Suprapubic skin (tissue), 4 donors: ENCODE measurements around the gene MRPS18A. TPM values are rescaled to one million over a fixed set of nuclear protein-coding genes. Genes with fewer than 3 reads are reported as not detected.

ENCODE experiments used
- DNase-seq, 2 donors: peaks; one replicate each; pipeline ENCODE4 v3.0.0-alpha.2; 2019; ENCODE audit warnings: low spot score in 2 of 2
- H3K27ac ChIP-seq: fragments of 200-600 bp; sonication (generic); one replicate; pipeline ENCODE4 v1.5.1; 2019
- H3K27me3 ChIP-seq: fragments of 200-600 bp; sonication (generic); one replicate; pipeline ENCODE4 v1.5.1; 2019
- H3K36me3 ChIP-seq: fragments of 200-600 bp; sonication (generic); one replicate; pipeline ENCODE4 v1.5.1; 2019
- H3K4me1 ChIP-seq: fragments of 200-600 bp; sonication (generic); one replicate; pipeline ENCODE4 v1.5.1; 2019
- H3K4me3 ChIP-seq: fragments of 200-600 bp; sonication (generic); one replicate; pipeline ENCODE4 v1.5.1; 2019; ENCODE audit warnings: mild to moderate bottlenecking
- H3K9me3 ChIP-seq: fragments of 200-600 bp; sonication (generic); one replicate; pipeline ENCODE4 v1.5.1; 2019
- CTCF ChIP-seq, 2 donors: fragments of 200-600 bp in 1 of 2; fragments of 450-650 bp in 1 of 2; sonication (generic) in 1 of 2; IDR thresholded peaks; one replicate each; pipeline ENCODE4 v1.5.1; 2016 to 2019; ENCODE audit warnings: antibody characterized with exemption in 2 of 2, mild to moderate bottlenecking in 1 of 2, moderate library complexity in 1 of 2
- EP300 ChIP-seq: sonication (generic); formaldehyde crosslinking; IDR thresholded peaks from one replicate; pipeline ENCODE4 v1.6.1; 2017; ENCODE audit warnings: antibody characterized with exemption
- POLR2A ChIP-seq, 2 donors: fragments of 450-650 bp; IDR thresholded peaks; one replicate each; pipeline ENCODE4 v1.6.1; 2017; ENCODE audit warnings: antibody characterized with exemption in 2 of 2, mild to moderate bottlenecking in 2 of 2, moderate library complexity in 2 of 2
- POLR2AphosphoS5 ChIP-seq, 3 donors: sonication (generic); formaldehyde crosslinking; IDR thresholded peaks; one replicate each; pipeline ENCODE4 v1.6.1; 2017; ENCODE audit warnings: antibody characterized with exemption in 3 of 3
- WGBS: methylation state at CpG from one replicate; pipeline ENCODE4 v1.1.5; 2018; 5-methylcytosine and 5-hydroxymethylcytosine counted together
- total RNA-seq, 4 donors: library from RNA; depleted of rRNA; stranded (reverse); fragments of >200 nt; gene quantifications; one replicate each; pipeline ENCODE4 v1.1.0, GENCODE V29; 2016

The MRPS18A gene
- total RNA-seq = 10 to 100 TPM; 43.6 to 59.0 (median 48.6) TPM

- DNase-seq = peak; percentile 89 to 91
- WGBS = 1% methylated on average over 33 of the region's 43 CpGs
- Histone ChIP-seq H3K27me3 (peaks cover 12% of the 10 kb centered on the region), H3K4me3 (peak within 1 kb of the TSS; percentile 90), H3K9me3 (no peaks in the 10 kb centered on the region), H3K27ac (peak within 1 kb of the TSS; percentile 76), H3K4me1 (peaks cover 20% of the 10 kb centered on the region), H3K36me3 (no peaks in the 10 kb centered on the region)
- TF ChIP-seq POLR2AphosphoS5 (IDR thresholded peaks at IDR 0.05) (peak in 1 of 3 donors; percentile 21), CTCF (IDR thresholded peaks at IDR 0.05) (no peak), POLR2A (IDR thresholded peaks at IDR 0.05) (peak in 1 of 2 donors; percentile 35), EP300 (no peak)
Measured at GRCh38 chr6:43687437-43688347, at the start of gene MRPS18A. Gene MRPS18A (minus strand): TSS chr6:43687791. CDS start chr6:43687779, 12 bp downstream.

- Histone ChIP-seq H3K4me1 (peaks cover 4% of the 10 kb centered on the region), H3K9me3 (peaks cover 4% of the 10 kb centered on the region), H3K4me3 (no peak overlapping the region), H3K36me3 (no peaks in the 10 kb centered on the region), H3K27me3 (no peaks in the 10 kb centered on the region), H3K27ac (no peak overlapping the region)
- 67% methylated on average over 1 of the region's 2 CpGs for WGBS
- no peak for TF ChIP-seq EP300
- no peak for TF ChIP-seq POLR2AphosphoS5 (IDR thresholded peaks at IDR 0.05)
- no peak for TF ChIP-seq POLR2A (IDR thresholded peaks at IDR 0.05)
- TF ChIP-seq CTCF (IDR thresholded peaks at IDR 0.05) = no peak
- DNase-seq = peak; percentile 36 to 59
Measured at GRCh38 chr6:43736844-43737243, 49.3 kb upstream of the MRPS18A start.

- TF ChIP-seq POLR2AphosphoS5 (IDR thresholded peaks at IDR 0.05) (no peak), EP300 (no peak), POLR2A (IDR thresholded peaks at IDR 0.05) (no peak), CTCF (IDR thresholded peaks at IDR 0.05) (no peak)
- Histone ChIP-seq H3K27ac (no peak overlapping the region), H3K4me3 (no peak overlapping the region), H3K4me1 (peaks cover 4% of the 10 kb centered on the region), H3K36me3 (no peaks in the 10 kb centered on the region), H3K27me3 (no peaks in the 10 kb centered on the region), H3K9me3 (peaks cover 7% of the 10 kb centered on the region)
- peak in 1 of 2 donors; percentile 43 for DNase-seq
- WGBS = 100% methylated on average over 1 of the region's 2 CpGs
Measured at GRCh38 chr6:43736211-43736786, 48.7 kb upstream of the MRPS18A start.

- no peak for TF ChIP-seq EP300
- no peak for TF ChIP-seq POLR2AphosphoS5 (IDR thresholded peaks at IDR 0.05)
- TF ChIP-seq CTCF (IDR thresholded peaks at IDR 0.05) = no peak
- TF ChIP-seq POLR2A (IDR thresholded peaks at IDR 0.05) = no peak
- no peak overlapping the region for H3K4me3 ChIP-seq
- H3K27ac ChIP-seq = no peak overlapping the region
- no peaks in the 10 kb centered on the region for H3K36me3 ChIP-seq
- 100% methylated on average over 1 of the region's 2 CpGs for WGBS
- no peaks in the 10 kb centered on the region for H3K27me3 ChIP-seq
- DNase-seq = peak; percentile 30 to 31
- H3K4me1 ChIP-seq = peaks cover 4% of the 10 kb centered on the region
- peaks cover 7% of the 10 kb centered on the region for H3K9me3 ChIP-seq
Measured at GRCh38 chr6:43735642-43736199, 48.1 kb upstream of the MRPS18A start.

- H3K27me3 ChIP-seq = no peaks in the 10 kb centered on the region
- H3K4me3 ChIP-seq = no peak overlapping the region
- WGBS = 63% methylated on average over 3 of the region's 3 CpGs
- peaks cover 7% of the 10 kb centered on the region for H3K9me3 ChIP-seq
- TF ChIP-seq CTCF (IDR thresholded peaks at IDR 0.05) (no peak), POLR2AphosphoS5 (IDR thresholded peaks at IDR 0.05) (no peak), POLR2A (IDR thresholded peaks at IDR 0.05) (no peak), EP300 (no peak)
- no peak for DNase-seq
- H3K27ac ChIP-seq = no peak overlapping the region
- H3K4me1 ChIP-seq = peaks cover 4% of the 10 kb centered on the region
- H3K36me3 ChIP-seq = no peaks in the 10 kb centered on the region
Measured at GRCh38 chr6:43734294-43734665, 46.7 kb upstream of the MRPS18A start.
